ENCODE results near the gene EEF2KMT. TPM values are rescaled to one million over a fixed set of nuclear protein-coding genes. Genes with fewer than 3 reads are reported as not detected.
"Not testable (repeated sequence)": the region's sequence is repeated elsewhere in the genome, so short reads cannot be mapped to it uniquely, and the experiment has no call there.

Gene EEF2KMT
- total and polyA plus RNA-seq, 10 donors: 4.5 to 11.7 (median 7.4) TPM

GRCh38 chr16:5054876-5055865, 42.4 kb downstream of the EEF2KMT start:
- TF ChIP-seq, protein P1, sequence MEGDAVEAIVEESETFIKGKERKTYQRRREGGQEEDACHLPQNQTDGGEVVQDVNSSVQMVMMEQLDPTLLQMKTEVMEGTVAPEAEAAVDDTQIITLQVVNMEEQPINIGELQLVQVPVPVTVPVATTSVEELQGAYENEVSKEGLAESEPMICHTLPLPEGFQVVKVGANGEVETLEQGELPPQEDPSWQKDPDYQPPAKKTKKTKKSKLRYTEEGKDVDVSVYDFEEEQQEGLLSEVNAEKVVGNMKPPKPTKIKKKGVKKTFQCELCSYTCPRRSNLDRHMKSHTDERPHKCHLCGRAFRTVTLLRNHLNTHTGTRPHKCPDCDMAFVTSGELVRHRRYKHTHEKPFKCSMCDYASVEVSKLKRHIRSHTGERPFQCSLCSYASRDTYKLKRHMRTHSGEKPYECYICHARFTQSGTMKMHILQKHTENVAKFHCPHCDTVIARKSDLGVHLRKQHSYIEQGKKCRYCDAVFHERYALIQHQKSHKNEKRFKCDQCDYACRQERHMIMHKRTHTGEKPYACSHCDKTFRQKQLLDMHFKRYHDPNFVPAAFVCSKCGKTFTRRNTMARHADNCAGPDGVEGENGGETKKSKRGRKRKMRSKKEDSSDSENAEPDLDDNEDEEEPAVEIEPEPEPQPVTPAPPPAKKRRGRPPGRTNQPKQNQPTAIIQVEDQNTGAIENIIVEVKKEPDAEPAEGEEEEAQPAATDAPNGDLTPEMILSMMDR (IDR thresholded peaks at IDR 0.05 in 8 of 11, conservative IDR thresholded peaks at IDR 0.05 in 3 of 11): no peak
- no peak for TF ChIP-seq POLR2A (IDR thresholded peaks at IDR 0.05)
- TF ChIP-seq POLR2AphosphoS5 (IDR thresholded peaks at IDR 0.05): no peak
- intact Hi-C loops (cut with DNase I; ENCODE audit: low total_unique reads): no loop called here

DNA sequence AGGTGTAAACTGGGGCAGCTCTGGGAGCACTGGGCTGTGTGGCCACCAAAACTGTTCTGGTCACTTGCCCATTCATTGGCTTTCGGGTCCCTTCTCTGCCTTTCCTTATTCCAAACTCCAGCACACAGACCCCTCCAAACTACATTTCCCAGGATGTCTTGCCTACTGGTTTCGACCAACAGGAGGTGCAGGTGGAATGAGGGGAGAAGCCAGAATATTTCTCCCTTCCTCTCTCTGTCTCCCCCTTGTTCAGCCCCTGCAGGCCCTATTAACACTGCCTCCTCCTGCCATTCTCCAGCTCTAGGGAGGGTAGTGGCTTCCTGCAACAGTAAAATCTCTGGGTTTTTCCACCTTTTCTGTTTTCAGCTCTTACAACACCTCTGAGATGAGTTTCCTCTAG, 50.7 kb downstream of the EEF2KMT start:
- Histone ChIP-seq H3K9me3 (peaks cover 0 to 9% (median 0%) of the 10 kb centered on the region in 8 donors), H3K4me3 (no peak overlapping the region), H3K4me1 (no peaks in the 10 kb centered on the region), H3K36me3 (peaks cover 0 to 22% (median 0%) of the 10 kb centered on the region in 6 donors), H3K27ac (no peak overlapping the region), H3K27me3 (replicated peaks in 1 of 7) (no peaks in the 10 kb centered on the region)
- TF ChIP-seq POLR2A (IDR thresholded peaks at IDR 0.05) (no peak), POLR2AphosphoS5 (IDR thresholded peaks at IDR 0.05) (no peak)
- TF ChIP-seq, protein P1 (IDR thresholded peaks at IDR 0.05 in 8 of 11, conservative IDR thresholded peaks at IDR 0.05 in 3 of 11): no peak
- 84 to 88% (median 86%) methylated on average over 2 of the region's 2 CpGs for WGBS, 5 donors
- DNase-seq: peak; percentile 16
- intact Hi-C loops (cut with DNase I; ENCODE audit: low total_unique reads): no loop called here

More at GRCh38 chr16:5054876-5055865, 42.4 kb downstream of the EEF2KMT start:
- H3K27ac ChIP-seq: no peak overlapping the region
- 88 to 93% (median 89%) methylated on average over 14 to 16 of the region's 16 CpGs for WGBS, 5 donors
- H3K36me3 ChIP-seq: no peaks in the 10 kb centered on the region
- H3K4me1 ChIP-seq: peaks cover 0 to 17% (median 4%) of the 10 kb centered on the region in 6 donors
- peak; percentile 61 for DNase-seq
- no peak overlapping the region for H3K4me3 ChIP-seq
- H3K9me3 ChIP-seq: peaks cover 0 to 4% (median 0%) of the 10 kb centered on the region in 8 donors
- no peaks in the 10 kb centered on the region for H3K27me3 ChIP-seq (replicated peaks in 1 of 7)

- H3K9me3 ChIP-seq: peaks cover 0 to 7% (median 0%) of the 10 kb centered on the region in 8 donors
- no peaks in the 10 kb centered on the region for H3K4me1 ChIP-seq
- no peak overlapping the region for H3K4me3 ChIP-seq
- peaks cover 0 to 22% (median 0%) of the 10 kb centered on the region in 6 donors for H3K36me3 ChIP-seq
- DNase-seq: peak; percentile 18
- TF ChIP-seq, protein P1 (IDR thresholded peaks at IDR 0.05 in 8 of 11, conservative IDR thresholded peaks at IDR 0.05 in 3 of 11): no peak
- TF ChIP-seq POLR2AphosphoS5 (IDR thresholded peaks at IDR 0.05) (no peak), POLR2A (IDR thresholded peaks at IDR 0.05) (no peak)
- H3K27ac ChIP-seq: no peak overlapping the region
- H3K27me3 ChIP-seq (replicated peaks in 1 of 7): no peaks in the 10 kb centered on the region
- 83 to 94% (median 89%) methylated on average over 10 of the region's 10 CpGs for WGBS, 5 donors
- intact Hi-C loops (cut with DNase I; ENCODE audit: low total_unique reads): no loop called here
These were observed 52.0 kb downstream of the EEF2KMT start for GRCh38 chr16:5045499-5046115.

- H3K4me1 ChIP-seq; H3K27me3 ChIP-seq (replicated peaks in 1 of 7); intact Hi-C loops (cut with DNase I; ENCODE audit: low total_unique reads); DNase-seq; H3K27ac ChIP-seq; H3K4me3 ChIP-seq; H3K9me3 ChIP-seq: not testable (repeated sequence)
- 88 to 97% (median 92%) methylated on average over 11 of the region's 11 CpGs for WGBS, 5 donors
- H3K36me3 ChIP-seq: peaks cover 0 to 22% (median 0%) of the 10 kb centered on the region in 6 donors
These were observed 53.0 kb downstream of the EEF2KMT start for GRCh38 chr16:5044581-5044980.
